AG04450 (cell line): ENCODE results near the gene SHISA6. TPM values are rescaled to one million over a fixed set of nuclear protein-coding genes. Genes with fewer than 3 reads are reported as not detected.
"Not testable (repeated sequence)": the region's sequence is repeated elsewhere in the genome, so short reads cannot be mapped to it uniquely, and the experiment has no call there.

Source experiments
- CTCF ChIA-PET: fragments of 300-600, 350-600 bp; formaldehyde crosslinking; extraction: SDS; loops from one replicate; lab custom pipeline; 2022; ENCODE audit warnings: antibody characterized with exemption, inconsistent platforms; lab: Charles Lee
- POLR2A ChIA-PET: fragments of 350-600 bp; formaldehyde crosslinking; extraction: SDS; loops from one replicate; lab custom pipeline; 2021; ENCODE audit warnings: antibody characterized with exemption, inconsistent platforms; lab: Yijun Ruan, JAX
- DNase-seq: peaks from one replicate; pipeline ENCODE4 v3.0.0-alpha.2; 2011; ENCODE audit warnings: low read depth, low spot score
- H3K27ac ChIP-seq: one replicate; pipeline ENCODE4 v1.5.1; 2012; ENCODE audit warnings: low read depth, low read length, control low read depth
- H3K27me3 ChIP-seq: one replicate; pipeline ENCODE4 v1.6.0; 2012; ENCODE audit warnings: low read length; ENCODE audit not compliant: control insufficient read depth, insufficient read depth
- H3K4me3 ChIP-seq: 2 replicates; pipeline ENCODE4 v1.5.1; 2011; ENCODE audit warnings: mild to moderate bottlenecking, low read depth, low read length, control low read depth
- H3K9me3 ChIP-seq: 2 replicates; pipeline ENCODE4 v1.5.1; 2012; ENCODE audit warnings: low read length; ENCODE audit not compliant: control insufficient read depth, insufficient read depth
- CTCF ChIP-seq: IDR thresholded peaks from 2 replicates; pipeline ENCODE4 v1.5.1; 2011; ENCODE audit warnings: low read depth, low read length, control low read depth, inconsistent platforms
- polyA plus RNA-seq: library from polyadenylated mRNA; depleted of rRNA; stranded (reverse); fragments of >200 nt; gene quantifications from 2 replicates; pipeline ENCODE4 v1.2.3, GENCODE V29; 2011

The SHISA6 gene
- polyA plus RNA-seq, 1 experiment: not detected

- Histone ChIP-seq H3K9me3 (peaks cover 33% of the 10 kb centered on the region), H3K27me3 (no peaks in the 10 kb centered on the region), H3K4me3 (no peak overlapping the region), H3K27ac (no peak overlapping the region)
- CTCF ChIA-PET: no interaction called here
- DNase-seq: no peak
- no peak for TF ChIP-seq CTCF
- POLR2A ChIA-PET: no interaction called here
Observed at GRCh38 chr17:11309850-11310249, 68.8 kb downstream of the SHISA6 start.

GRCh38 chr17:11316451-11316850 is 75.4 kb downstream of the SHISA6 start:
- DNase-seq, CTCF ChIA-PET, H3K4me3 ChIP-seq, H3K9me3 ChIP-seq, POLR2A ChIA-PET, H3K27ac ChIP-seq, H3K27me3 ChIP-seq: not testable (repeated sequence)

- Histone ChIP-seq H3K27me3 (no peaks in the 10 kb centered on the region), H3K27ac (no peak overlapping the region), H3K9me3 (peaks cover 3% of the 10 kb centered on the region), H3K4me3 (no peak overlapping the region)
- POLR2A ChIA-PET: no interaction called here
- no peak for DNase-seq
- TF ChIP-seq CTCF: no peak
- CTCF ChIA-PET: no interaction called here
Observed at GRCh38 chr17:11318207-11318606, 77.2 kb downstream of the SHISA6 start.

- Histone ChIP-seq H3K27me3 (no peaks in the 10 kb centered on the region), H3K27ac (no peak overlapping the region), H3K9me3 (peaks cover 11% of the 10 kb centered on the region), H3K4me3 (no peak overlapping the region)
- DNase-seq: no peak
- POLR2A ChIA-PET: no interaction called here
- CTCF ChIA-PET: no interaction called here
- no peak for TF ChIP-seq CTCF
Observed at GRCh38 chr17:11319894-11320293, 78.9 kb downstream of the SHISA6 start.

- peaks cover 21% of the 10 kb centered on the region for H3K9me3 ChIP-seq
- H3K27ac ChIP-seq: no peak overlapping the region
- TF ChIP-seq CTCF: no peak
- no peak for DNase-seq
- ChIA-PET POLR2A (no interaction called here), CTCF (no interaction called here)
- H3K27me3 ChIP-seq: no peaks in the 10 kb centered on the region
- H3K4me3 ChIP-seq: no peak overlapping the region
Observed at GRCh38 chr17:11324021-11324420, 83.0 kb downstream of the SHISA6 start.

GRCh38 chr17:11324846-11325420 is 83.9 kb downstream of the SHISA6 start:
- ChIA-PET CTCF (no interaction called here), POLR2A (no interaction called here)
- Histone ChIP-seq H3K27ac (no peak overlapping the region), H3K4me3 (no peak overlapping the region), H3K9me3 (peaks cover 21% of the 10 kb centered on the region), H3K27me3 (no peaks in the 10 kb centered on the region)
- no peak for TF ChIP-seq CTCF
- no peak for DNase-seq
